ENCODE results near the gene DRAM2.
"Not testable (repeated sequence)": the region's sequence is repeated elsewhere in the genome, so short reads cannot be mapped to it uniquely, and the experiment has no call there.

DRAM2 gene

DNA sequence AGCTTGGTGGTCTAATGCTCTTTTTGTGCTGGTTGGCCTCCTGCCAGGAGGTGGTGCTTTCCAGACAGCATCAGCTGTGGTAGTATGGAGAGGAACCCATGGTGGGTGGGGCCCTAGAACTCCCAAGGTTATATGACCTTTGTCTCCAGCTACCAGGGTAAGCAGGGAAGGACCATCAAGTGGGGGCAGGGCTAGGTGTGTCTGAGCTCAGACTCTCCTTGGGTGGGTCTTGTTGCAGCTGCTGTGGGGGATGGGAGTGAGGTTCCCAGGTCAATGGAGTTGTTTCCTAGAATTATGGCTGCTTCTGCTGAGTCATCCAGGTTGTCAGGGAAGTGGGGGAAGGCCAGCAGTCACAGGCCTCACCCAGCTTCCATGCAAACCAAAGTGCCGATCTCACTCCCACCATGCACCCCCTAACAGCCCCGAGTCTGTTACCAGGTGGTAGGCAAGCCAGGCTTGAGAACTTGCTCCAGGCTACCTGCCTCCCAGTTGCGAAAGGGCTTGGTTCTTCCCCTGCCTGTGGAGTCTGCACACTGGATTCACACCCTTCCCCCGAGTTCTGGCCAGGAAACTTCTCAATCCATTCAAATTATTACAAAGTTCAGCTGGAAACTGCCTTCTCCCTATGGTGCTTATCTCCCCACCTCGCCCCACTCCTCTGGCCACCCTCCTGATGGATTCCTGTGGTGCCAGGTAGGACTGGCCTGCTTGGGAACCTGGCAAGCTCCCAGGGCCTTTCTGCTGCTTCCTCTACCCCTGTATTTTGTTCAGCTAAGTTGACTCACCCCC is 37.8 kb downstream of the DRAM2 start:
- no peak for DNase-seq (ENCODE audit: low spot score)
- Histone ChIP-seq H3K4me1 (ENCODE audit: control insufficient read depth in 2 of 2, insufficient read depth in 1 of 2, low read depth in 1 of 2, low read length in 2 of 2) (no peaks in the 10 kb centered on the region), H3K36me3 (replicated peaks in 1 of 2; ENCODE audit: control insufficient read depth in 2 of 2, insufficient read depth in 2 of 2, low read length in 2 of 2) (no peaks in the 10 kb centered on the region), H2AFZ (ENCODE audit: low read length) (no peak overlapping the region), H2BK5ac (ENCODE audit: low read length) (no peak overlapping the region), H2BK120ac (ENCODE audit: low read depth, low read length) (no peak overlapping the region), H4K8ac (ENCODE audit: low read depth, low read length) (no peak overlapping the region), H3K4me2 (ENCODE audit: insufficient read depth, low read length, poor library complexity, severe bottlenecking) (no peak overlapping the region), H4K91ac (ENCODE audit: low read depth, low read length, poor library complexity) (no peak overlapping the region), H3K4ac (ENCODE audit: low read length) (no peak overlapping the region), H2BK15ac (ENCODE audit: low read length) (no peak overlapping the region), H3K79me1 (ENCODE audit: low read depth, low read length) (no peaks in the 10 kb centered on the region), H3K4me3 (ENCODE audit: low read length in 2 of 2) (peak overlapping the region in 1 of 2 donors; percentile 46), H3K9me3 (replicated peaks in 1 of 2; ENCODE audit: control insufficient read depth in 2 of 2, insufficient read depth in 1 of 2, low read depth in 1 of 2, low read length in 2 of 2) (peaks cover 12 to 13% of the 10 kb centered on the region in 2 donors), H3K27ac (replicated peaks; ENCODE audit: low read length) (no peak overlapping the region), H3K14ac (ENCODE audit: low read length) (no peak overlapping the region), H2BK12ac (ENCODE audit: low read length) (no peak overlapping the region), H2AK5ac (ENCODE audit: low read depth, low read length) (no peak overlapping the region), H3K27me3 (ENCODE audit: control insufficient read depth in 3 of 3, insufficient read depth in 3 of 3, low read depth in 1 of 3, low read length in 3 of 3) (no peaks in the 10 kb centered on the region), H3K18ac (ENCODE audit: low read length) (no peak overlapping the region), H3K9ac (ENCODE audit: low read depth, low read length, poor library complexity) (no peak overlapping the region), H3K23ac (ENCODE audit: low read depth, low read length, poor library complexity) (no peak overlapping the region)
- WGBS, 2 donors (ENCODE audit: extremely low coverage in 2 of 2, insufficient read length in 2 of 2, insufficient replicate concordance in 1 of 2), result no CpG with 5 or more reads among the region's 5 CpGs

DNA sequence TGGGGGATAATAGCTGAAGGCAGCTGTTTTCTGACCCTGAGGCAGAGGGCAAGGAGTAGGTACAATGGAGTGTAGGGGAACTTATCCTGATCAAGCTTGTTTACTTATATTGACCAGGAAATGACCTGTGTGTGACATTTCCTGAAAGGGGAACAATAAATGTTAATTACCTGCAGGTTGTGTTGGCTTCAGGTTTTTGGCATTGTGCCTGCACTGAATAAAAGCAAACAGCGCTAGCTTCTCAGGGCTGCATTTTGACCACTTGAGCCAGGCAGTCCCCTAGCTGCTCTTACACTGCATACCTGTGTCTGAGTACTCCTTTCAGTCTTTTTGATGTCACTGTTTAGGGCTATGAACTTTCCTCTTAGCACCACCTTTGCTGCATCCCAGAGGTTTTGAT is 40.6 kb downstream of the DRAM2 start:
- Histone ChIP-seq H3K4me1 (ENCODE audit: control insufficient read depth in 2 of 2, insufficient read depth in 1 of 2, low read depth in 1 of 2, low read length in 2 of 2) (no peaks in the 10 kb centered on the region), H2BK12ac (ENCODE audit: low read length) (no peak overlapping the region), H3K36me3 (replicated peaks in 1 of 2; ENCODE audit: control insufficient read depth in 2 of 2, insufficient read depth in 2 of 2, low read length in 2 of 2) (no peaks in the 10 kb centered on the region), H3K27ac (replicated peaks; ENCODE audit: low read length) (no peak overlapping the region), H4K91ac (ENCODE audit: low read depth, low read length, poor library complexity) (no peak overlapping the region), H2AFZ (ENCODE audit: low read length) (no peak overlapping the region), H2BK5ac (ENCODE audit: low read length) (no peak overlapping the region), H3K9ac (ENCODE audit: low read depth, low read length, poor library complexity) (no peak overlapping the region), H4K8ac (ENCODE audit: low read depth, low read length) (no peak overlapping the region), H3K23ac (ENCODE audit: low read depth, low read length, poor library complexity) (no peak overlapping the region), H2BK15ac (ENCODE audit: low read length) (no peak overlapping the region), H3K14ac (ENCODE audit: low read length) (no peak overlapping the region), H3K79me1 (ENCODE audit: low read depth, low read length) (no peaks in the 10 kb centered on the region), H3K4me3 (ENCODE audit: low read length in 2 of 2) (no peak overlapping the region), H3K18ac (ENCODE audit: low read length) (no peak overlapping the region), H3K4ac (ENCODE audit: low read length) (no peak overlapping the region), H3K9me3 (replicated peaks in 1 of 2; ENCODE audit: control insufficient read depth in 2 of 2, insufficient read depth in 1 of 2, low read depth in 1 of 2, low read length in 2 of 2) (peaks cover 12 to 13% of the 10 kb centered on the region in 2 donors), H2BK120ac (ENCODE audit: low read depth, low read length) (no peak overlapping the region), H3K4me2 (ENCODE audit: insufficient read depth, low read length, poor library complexity, severe bottlenecking) (no peak overlapping the region), H2AK5ac (ENCODE audit: low read depth, low read length) (no peak overlapping the region), H3K27me3 (ENCODE audit: control insufficient read depth in 3 of 3, insufficient read depth in 3 of 3, low read depth in 1 of 3, low read length in 3 of 3) (no peaks in the 10 kb centered on the region)
- DNase-seq (ENCODE audit: low spot score), result no peak
- WGBS, 2 donors (ENCODE audit: extremely low coverage in 2 of 2, insufficient read length in 2 of 2, insufficient replicate concordance in 1 of 2), result no CpG with 5 or more reads among the region's 1 CpG

DNA sequence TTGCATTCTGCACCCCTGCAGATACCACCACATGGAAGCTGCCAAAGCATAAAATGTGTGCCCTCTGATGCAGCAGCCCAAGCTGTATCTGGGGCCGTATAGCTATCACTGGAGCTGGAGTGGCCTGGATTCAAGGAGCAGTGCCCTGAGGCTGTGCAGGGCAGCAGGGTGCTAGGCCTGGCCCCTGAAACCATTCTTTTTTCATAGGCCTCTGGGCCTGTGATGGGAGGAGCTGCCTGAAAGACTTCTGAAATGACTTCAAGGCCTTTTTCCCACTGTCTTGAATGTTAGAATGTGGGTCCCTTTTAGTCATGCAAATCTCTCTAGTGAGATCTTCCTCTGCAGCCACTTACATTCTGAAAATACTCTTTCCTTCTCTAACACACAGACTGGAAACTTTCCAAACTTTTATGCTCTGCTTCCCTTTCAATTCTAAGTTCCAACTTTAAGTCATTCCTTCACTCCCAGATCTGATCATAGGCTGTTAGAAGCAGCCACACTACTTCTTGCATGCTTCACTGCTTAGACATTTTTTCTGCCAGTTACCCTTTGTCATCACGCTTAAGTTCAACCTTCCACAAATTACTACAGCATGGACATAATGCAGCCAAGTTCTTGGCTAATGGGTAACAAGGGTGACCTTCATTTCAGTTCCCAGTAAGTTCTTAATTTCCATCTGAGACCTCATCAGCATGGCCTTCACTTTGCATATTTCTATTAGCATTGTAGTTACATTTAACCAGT is 42.4 kb downstream of the DRAM2 start:
- H3K36me3 ChIP-seq (replicated peaks in 1 of 2; ENCODE audit: control insufficient read depth in 2 of 2, insufficient read depth in 2 of 2, low read length in 2 of 2), result no peaks in the 10 kb centered on the region
- no peak overlapping the region for H3K23ac ChIP-seq (ENCODE audit: low read depth, low read length, poor library complexity)
- no peaks in the 10 kb centered on the region for H3K4me1 ChIP-seq (ENCODE audit: control insufficient read depth in 2 of 2, insufficient read depth in 1 of 2, low read depth in 1 of 2, low read length in 2 of 2)
- H2BK15ac ChIP-seq (ENCODE audit: low read length), result no peak overlapping the region
- H3K18ac ChIP-seq (ENCODE audit: low read length), result no peak overlapping the region
- H3K79me1 ChIP-seq (ENCODE audit: low read depth, low read length), result no peaks in the 10 kb centered on the region
- no peak overlapping the region for H4K91ac ChIP-seq (ENCODE audit: low read depth, low read length, poor library complexity)
- no peak for DNase-seq (ENCODE audit: low spot score)
- H3K27me3 ChIP-seq (ENCODE audit: control insufficient read depth in 3 of 3, insufficient read depth in 3 of 3, low read depth in 1 of 3, low read length in 3 of 3), result no peaks in the 10 kb centered on the region
- H3K4me2 ChIP-seq (ENCODE audit: insufficient read depth, low read length, poor library complexity, severe bottlenecking), result no peak overlapping the region
- H4K8ac ChIP-seq (ENCODE audit: low read depth, low read length), result no peak overlapping the region
- no peak overlapping the region for H2AK5ac ChIP-seq (ENCODE audit: low read depth, low read length)
- no peak overlapping the region for H3K27ac ChIP-seq (replicated peaks; ENCODE audit: low read length)
- H3K9ac ChIP-seq (ENCODE audit: low read depth, low read length, poor library complexity), result no peak overlapping the region
- H3K4ac ChIP-seq (ENCODE audit: low read length), result no peak overlapping the region
- no peak overlapping the region for H2BK12ac ChIP-seq (ENCODE audit: low read length)
- no peak overlapping the region for H2BK120ac ChIP-seq (ENCODE audit: low read depth, low read length)
- H3K9me3 ChIP-seq (replicated peaks in 1 of 2; ENCODE audit: control insufficient read depth in 2 of 2, insufficient read depth in 1 of 2, low read depth in 1 of 2, low read length in 2 of 2), result peaks cover 9 to 13% of the 10 kb centered on the region in 2 donors
- H2AFZ ChIP-seq (ENCODE audit: low read length), result no peak overlapping the region
- H3K14ac ChIP-seq (ENCODE audit: low read length), result no peak overlapping the region
- H3K4me3 ChIP-seq (ENCODE audit: low read length in 2 of 2), result no peak overlapping the region
- H2BK5ac ChIP-seq (ENCODE audit: low read length), result no peak overlapping the region
- WGBS, 2 donors (ENCODE audit: extremely low coverage in 2 of 2, insufficient read length in 2 of 2, insufficient replicate concordance in 1 of 2), result no CpG with 5 or more reads among the region's 2 CpGs

DNA sequence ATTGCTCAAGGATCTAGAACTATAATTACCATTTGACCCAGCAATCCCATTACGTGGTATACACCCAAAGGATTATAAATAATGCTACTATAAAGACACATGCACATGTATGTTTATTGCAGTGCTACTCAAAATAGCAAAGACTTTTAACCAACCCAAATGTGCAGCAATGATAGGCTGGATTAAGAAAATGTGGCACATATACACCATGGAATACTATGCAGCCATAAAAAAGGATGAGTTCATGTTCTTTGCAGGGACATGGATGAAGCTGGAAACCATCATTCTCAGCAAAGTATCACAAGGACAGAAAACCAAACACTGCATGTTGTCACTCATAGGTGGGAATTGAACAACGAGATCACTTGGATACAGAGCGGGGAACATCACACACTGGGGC is 44.5 kb downstream of the DRAM2 start:
- not testable (repeated sequence) for H3K9me3 ChIP-seq (replicated peaks in 1 of 2; ENCODE audit: control insufficient read depth in 2 of 2, insufficient read depth in 1 of 2, low read depth in 1 of 2, low read length in 2 of 2); H2BK120ac ChIP-seq (ENCODE audit: low read depth, low read length); H3K4me3 ChIP-seq (ENCODE audit: low read length in 2 of 2); H3K27me3 ChIP-seq (ENCODE audit: control insufficient read depth in 3 of 3, insufficient read depth in 3 of 3, low read depth in 1 of 3, low read length in 3 of 3); H2BK15ac ChIP-seq (ENCODE audit: low read length); H2AFZ ChIP-seq (ENCODE audit: low read length); H3K36me3 ChIP-seq (replicated peaks in 1 of 2; ENCODE audit: control insufficient read depth in 2 of 2, insufficient read depth in 2 of 2, low read length in 2 of 2); H3K14ac ChIP-seq (ENCODE audit: low read length); H3K4me1 ChIP-seq (ENCODE audit: control insufficient read depth in 2 of 2, insufficient read depth in 1 of 2, low read depth in 1 of 2, low read length in 2 of 2); DNase-seq (ENCODE audit: low spot score); H3K27ac ChIP-seq (replicated peaks; ENCODE audit: low read length); H3K9ac ChIP-seq (ENCODE audit: low read depth, low read length, poor library complexity); H2BK12ac ChIP-seq (ENCODE audit: low read length); H2BK5ac ChIP-seq (ENCODE audit: low read length); H3K79me1 ChIP-seq (ENCODE audit: low read depth, low read length); H3K4ac ChIP-seq (ENCODE audit: low read length); H3K18ac ChIP-seq (ENCODE audit: low read length); H4K8ac ChIP-seq (ENCODE audit: low read depth, low read length); H3K4me2 ChIP-seq (ENCODE audit: insufficient read depth, low read length, poor library complexity, severe bottlenecking); H3K23ac ChIP-seq (ENCODE audit: low read depth, low read length, poor library complexity); H4K91ac ChIP-seq (ENCODE audit: low read depth, low read length, poor library complexity); H2AK5ac ChIP-seq (ENCODE audit: low read depth, low read length)
- WGBS, 2 donors (ENCODE audit: extremely low coverage in 2 of 2, insufficient read length in 2 of 2, insufficient replicate concordance in 1 of 2), result no CpG with 5 or more reads among the region's 3 CpGs

Data from neuronal stem cell (in vitro differentiated cells).